HAP-1 (cell line): ENCODE results near the gene NCOR1.
"Not testable (repeated sequence)": the region's sequence is repeated elsewhere in the genome, so short reads cannot be mapped to it uniquely, and the experiment has no call there.

Experiments
- DNase-seq, 2 experiments: peaks; one replicate each; pipeline ENCODE4 v3.0.0-alpha.2; 2016 to 2020; ENCODE audit warnings: low spot score in 2 of 2
- H3K27me3 ChIP-seq: fragments of 250-450 bp; sonication (Bioruptor Pico); 2 replicates; pipeline ENCODE4 v1.5.1; 2020; ENCODE audit warnings: low read depth, mild to moderate bottlenecking, moderate library complexity
- H3K36me3 ChIP-seq: fragments of 250-450 bp; sonication (Bioruptor Pico); replicated peaks from 2 replicates; pipeline ENCODE4 v1.5.1; 2020; ENCODE audit warnings: mild to moderate bottlenecking
- H3K4me1 ChIP-seq: fragments of 250-450 bp; sonication (Bioruptor Pico); 2 replicates; pipeline ENCODE4 v1.5.1; 2020; ENCODE audit warnings: mild to moderate bottlenecking
- H3K4me3 ChIP-seq: fragments of 250-450 bp; sonication (Bioruptor Pico); 2 replicates; pipeline ENCODE4 v1.5.1; 2020; ENCODE audit warnings: mild to moderate bottlenecking, moderate library complexity
- H3K9me3 ChIP-seq: fragments of 250-450 bp; sonication (Bioruptor Pico); 2 replicates; pipeline ENCODE4 v1.5.1; 2020; ENCODE audit warnings: mild to moderate bottlenecking, moderate library complexity
- in situ Hi-C: fragments of 300-500 bp; cut with MboI; formaldehyde crosslinking; loops from 3 replicates; pipeline ENCODE4 v1.14.3; 2020; ENCODE audit warnings: low sequenced_read_pairs, inconsistent platforms, mixed read lengths

The NCOR1 gene

GRCh38 chr17:16241906-16242399 is 26.6 kb upstream of the NCOR1 start:
- Histone ChIP-seq H3K4me3 (no peak overlapping the region), H3K27me3 (no peaks in the 10 kb centered on the region), H3K4me1 (no peaks in the 10 kb centered on the region), H3K36me3 (no peaks in the 10 kb centered on the region; the same call in 1 of the 2 replicates), H3K9me3 (no peaks in the 10 kb centered on the region)
- no peak for DNase-seq
- in situ Hi-C loops = no loop called here

DNA sequence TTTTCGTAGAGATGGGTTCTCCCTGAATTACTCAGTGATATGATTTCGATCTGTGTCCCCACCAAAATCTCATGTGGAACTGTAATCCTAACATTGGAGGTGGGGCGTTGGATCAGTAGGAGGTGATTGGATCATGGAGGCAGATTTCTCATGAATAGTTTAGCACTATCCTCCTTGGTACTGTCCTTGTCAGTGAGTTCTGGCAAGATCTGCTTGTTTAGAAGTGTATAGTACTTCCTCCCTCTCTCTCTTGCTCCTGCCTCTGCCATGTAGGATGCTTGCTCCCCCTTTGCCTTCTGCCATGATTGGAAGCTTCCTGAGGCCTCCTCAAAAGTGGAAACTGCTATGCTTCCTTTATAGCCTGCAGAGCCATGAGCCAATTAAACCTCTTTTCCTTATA is 24.6 kb upstream of the NCOR1 start:
- in situ Hi-C loops = no loop called here
- Histone ChIP-seq H3K9me3 (no peaks in the 10 kb centered on the region), H3K36me3 (0 out of 2 replicates have a peak, but pooled peaks cover 5% of the 10 kb centered on the region), H3K27me3 (no peaks in the 10 kb centered on the region), H3K4me1 (no peaks in the 10 kb centered on the region), H3K4me3 (no peak overlapping the region)
- no peak for DNase-seq

GRCh38 chr17:16232391-16232790 is 17.1 kb upstream of the NCOR1 start:
- H3K36me3 ChIP-seq = 0 out of 2 replicates have a peak, but pooled peaks cover 5% of the 10 kb centered on the region
- no peaks in the 10 kb centered on the region for H3K27me3 ChIP-seq
- no peaks in the 10 kb centered on the region for H3K9me3 ChIP-seq
- DNase-seq = no peak
- no peaks in the 10 kb centered on the region for H3K4me1 ChIP-seq
- H3K4me3 ChIP-seq = no peak overlapping the region
- in situ Hi-C loops = no loop called here

- H3K4me1 ChIP-seq, H3K4me3 ChIP-seq, H3K36me3 ChIP-seq, H3K9me3 ChIP-seq, DNase-seq, H3K27me3 ChIP-seq, in situ Hi-C loops: not testable (repeated sequence)
Observed at GRCh38 chr17:16229912-16230561, 14.7 kb upstream of the NCOR1 start.

DNA sequence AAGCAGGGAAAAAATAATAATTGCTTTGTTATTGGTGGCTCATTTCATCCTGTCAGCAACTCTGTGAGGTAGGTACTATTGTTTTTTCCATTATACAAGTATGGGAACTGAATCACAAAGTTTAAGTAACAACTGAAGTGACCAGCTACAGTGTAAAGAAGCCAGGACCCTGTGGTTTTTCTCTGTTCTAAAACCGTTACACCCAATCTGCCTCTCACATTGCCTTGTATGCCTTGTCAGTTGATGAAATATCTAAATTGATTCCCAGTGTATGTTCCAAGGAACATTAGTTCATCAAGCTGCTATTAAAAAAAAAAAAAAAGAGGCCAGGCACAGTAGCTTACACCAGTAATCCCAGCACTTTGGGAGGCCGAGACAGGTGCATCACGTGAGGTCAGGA is 7.1 kb upstream of the NCOR1 start:
- Histone ChIP-seq H3K36me3 (peaks cover 3% of the 10 kb centered on the region), H3K27me3 (no peaks in the 10 kb centered on the region), H3K9me3 (no peaks in the 10 kb centered on the region), H3K4me3 (no peak overlapping the region), H3K4me1 (peaks cover 6% of the 10 kb centered on the region; the same call in 1 of the 2 replicates)
- DNase-seq = no peak
- in situ Hi-C loops = no loop called here

DNA sequence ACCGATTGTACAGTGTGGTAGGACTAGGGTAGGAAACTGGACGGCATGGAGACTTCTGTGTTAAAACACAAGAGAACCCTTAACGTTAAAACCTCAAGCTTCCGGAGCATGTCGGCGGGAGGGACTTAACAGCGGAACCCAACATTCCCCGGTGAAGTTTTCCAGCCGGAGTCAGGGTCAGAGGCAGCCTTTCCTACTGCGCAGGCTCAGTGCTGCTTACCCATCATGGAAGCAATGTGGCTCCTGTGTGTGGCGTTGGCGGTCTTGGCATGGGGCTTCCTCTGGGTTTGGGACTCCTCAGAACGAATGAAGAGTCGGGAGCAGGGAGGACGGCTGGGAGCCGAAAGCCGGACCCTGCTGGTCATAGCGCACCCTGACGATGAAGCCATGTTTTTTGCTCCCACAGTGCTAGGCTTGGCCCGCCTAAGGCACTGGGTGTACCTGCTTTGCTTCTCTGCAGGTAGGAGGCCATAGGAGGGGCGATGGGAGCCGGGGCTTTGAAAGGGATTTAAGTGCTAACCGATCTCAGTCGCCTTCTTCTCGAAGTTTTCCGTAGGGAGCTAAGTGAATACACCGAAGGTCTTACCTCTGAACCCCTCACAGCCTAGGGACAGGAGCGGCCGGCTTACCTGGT is 1.8 kb upstream of the NCOR1 start, which contains the start of gene PIGL:
Gene PIGL, plus strand, starts transcription at position 209 of the 634 bp plus-strand sequence. Its CDS starts 17 bp downstream, at position 226.
- peaks cover 15% of the 10 kb centered on the region for H3K4me1 ChIP-seq
- H3K27me3 ChIP-seq = no peaks in the 10 kb centered on the region
- no peaks in the 10 kb centered on the region for H3K9me3 ChIP-seq
- H3K36me3 ChIP-seq = peaks cover under 1% of the 10 kb centered on the region
- in situ Hi-C loops = no loop called here
- DNase-seq = peak; percentile 84 to 94
- peak within 1 kb of the TSS; percentile 92 for H3K4me3 ChIP-seq

DNA sequence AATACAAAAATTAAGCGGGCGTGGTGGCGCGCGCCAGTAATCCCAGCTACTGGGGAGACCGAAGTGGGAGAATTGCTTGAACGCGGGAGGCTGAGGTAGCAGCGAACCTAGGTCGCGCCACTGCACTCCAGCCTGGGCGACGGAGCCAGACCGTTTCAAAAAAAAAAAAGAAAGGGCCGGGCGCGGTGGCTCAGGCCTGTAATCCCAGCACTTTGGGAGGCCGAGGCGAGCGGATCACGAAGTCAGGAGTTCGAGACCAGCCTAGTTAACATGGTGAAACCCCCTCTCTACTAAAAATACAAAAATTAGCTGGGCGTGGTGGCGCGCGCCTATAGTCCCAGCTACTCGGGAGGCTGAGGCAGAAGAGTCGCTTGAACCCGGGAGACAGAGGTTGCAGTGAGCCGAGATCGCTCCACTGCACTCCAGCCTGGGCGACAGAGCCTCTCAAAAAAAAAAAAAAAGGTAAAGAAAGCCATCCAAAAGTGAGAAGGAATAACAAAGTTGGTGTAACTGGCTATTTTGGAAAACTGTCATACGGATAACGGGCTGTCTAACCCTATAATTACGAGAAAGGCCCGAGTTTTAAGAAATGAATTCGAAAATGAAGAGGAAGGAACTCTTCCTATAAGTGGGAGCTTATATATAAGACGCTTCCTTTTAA is 1.1 kb upstream of the NCOR1 start:
- H3K9me3 ChIP-seq, H3K27me3 ChIP-seq, DNase-seq, in situ Hi-C loops, H3K36me3 ChIP-seq: not testable (repeated sequence)
- Histone ChIP-seq H3K4me1 (peaks cover 15% of the 10 kb centered on the region), H3K4me3 (peak overlapping the region; percentile 92)

DNA sequence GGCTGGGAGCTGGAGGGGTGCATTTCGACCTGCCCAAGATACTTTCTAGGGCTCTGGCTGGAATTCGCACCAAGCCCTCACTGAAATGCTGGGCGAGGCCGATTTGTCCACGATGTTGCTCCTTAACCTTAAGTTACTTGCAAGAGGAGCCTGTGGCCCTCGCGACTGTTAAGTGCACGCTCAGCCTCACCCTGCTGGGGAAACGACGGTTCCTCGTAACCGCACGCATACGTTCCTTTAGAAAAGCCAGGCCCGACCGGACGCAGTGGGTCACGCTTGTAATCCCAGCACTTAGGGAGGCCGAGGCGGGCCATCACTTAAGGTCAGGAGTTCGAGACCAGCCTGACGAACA is 607 bp upstream of the NCOR1 start:
- DNase-seq = peak; percentile 47 to 71

DNA sequence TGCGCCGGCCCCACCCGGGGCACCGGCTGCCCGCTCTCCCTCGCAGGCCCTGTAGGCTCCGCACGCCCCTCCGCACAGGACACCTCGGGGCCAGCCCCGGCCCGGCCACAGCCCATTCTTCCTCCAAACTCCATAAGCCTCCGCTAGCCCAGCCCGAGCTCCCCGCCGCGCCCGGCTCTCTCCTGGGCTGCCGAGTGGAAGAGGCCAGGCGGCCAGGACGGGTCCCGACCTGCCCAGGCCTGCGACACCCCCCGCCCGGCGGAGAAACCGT is 397 bp downstream of the NCOR1 start:
- Histone ChIP-seq H3K36me3 (no peaks in the 10 kb centered on the region; the same call in none of the 2 replicates), H3K27me3 (no peaks in the 10 kb centered on the region), H3K9me3 (no peaks in the 10 kb centered on the region), H3K4me1 (peaks cover 15% of the 10 kb centered on the region), H3K4me3 (peak overlapping the region; percentile 92)
- in situ Hi-C loops = no loop called here
- peak in 1 of 2 experiments; percentile 60 for DNase-seq

More for the DNA sequence above, 607 bp upstream of the NCOR1 start:
- Histone ChIP-seq H3K27me3 (no peaks in the 10 kb centered on the region), H3K9me3 (no peaks in the 10 kb centered on the region), H3K4me3 (peak overlapping the region; percentile 92), H3K36me3 (no peaks in the 10 kb centered on the region; the same call in none of the 2 replicates), H3K4me1 (peaks cover 15% of the 10 kb centered on the region)
- in situ Hi-C loops = no loop called here

GRCh38 chr17:16214190-16215001 is 938 bp downstream of the NCOR1 start:
- H3K9me3 ChIP-seq = no peaks in the 10 kb centered on the region
- peak in 1 of 2 experiments; percentile 28 for DNase-seq
- H3K4me3 ChIP-seq = peak overlapping the region; percentile 92
- H3K27me3 ChIP-seq = no peaks in the 10 kb centered on the region
- in situ Hi-C loops = no loop called here
- H3K36me3 ChIP-seq = no peaks in the 10 kb centered on the region; the same call in none of the 2 replicates
- peaks cover 15% of the 10 kb centered on the region for H3K4me1 ChIP-seq

DNA sequence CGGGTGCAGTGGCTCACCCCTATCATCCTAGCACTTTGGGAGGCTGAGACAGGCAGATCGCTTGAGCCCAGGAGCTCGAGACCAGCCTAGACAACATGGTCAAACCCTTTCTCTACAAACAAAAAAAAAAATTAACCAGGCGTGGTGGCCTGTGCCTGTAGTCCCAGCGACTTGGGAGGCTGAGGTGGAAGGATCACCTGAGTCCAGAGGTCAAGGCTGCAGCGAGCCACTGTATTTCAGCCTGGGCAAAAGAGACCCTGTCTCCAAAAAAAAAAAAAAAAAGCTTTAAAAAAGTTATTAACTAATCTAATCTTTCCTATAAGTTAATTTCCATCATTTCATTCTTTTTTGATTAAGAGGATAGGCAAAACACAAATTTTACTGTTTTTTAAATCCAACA is 2.5 kb downstream of the NCOR1 start:
- DNase-seq = no peak
- no peak overlapping the region; the same call in 1 of the 2 replicates for H3K4me3 ChIP-seq
- H3K9me3 ChIP-seq = no peaks in the 10 kb centered on the region
- in situ Hi-C loops = no loop called here
- H3K36me3 ChIP-seq = no peaks in the 10 kb centered on the region; the same call in none of the 2 replicates
- no peaks in the 10 kb centered on the region for H3K27me3 ChIP-seq
- H3K4me1 ChIP-seq = peaks cover 9% of the 10 kb centered on the region

DNA sequence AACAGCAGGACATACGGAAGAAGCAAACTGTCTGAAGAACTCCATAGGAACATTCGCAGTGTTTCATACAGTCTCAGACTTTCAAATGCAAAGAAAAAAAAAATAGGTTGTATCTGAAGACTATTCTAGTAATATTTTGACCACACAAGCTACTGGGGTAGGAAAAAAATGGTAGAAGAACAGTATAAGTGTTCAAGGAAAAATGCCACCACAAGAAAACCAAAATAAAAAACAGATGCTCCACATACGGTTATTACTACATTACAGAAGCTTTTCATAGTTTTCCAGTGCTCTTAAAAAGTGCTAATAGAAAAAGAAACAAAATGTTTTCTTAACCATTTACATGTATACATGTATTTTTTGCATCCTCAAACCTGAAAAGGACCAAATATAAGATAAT is 3.7 kb downstream of the NCOR1 start:
- Histone ChIP-seq H3K36me3 (no peaks in the 10 kb centered on the region; the same call in 1 of the 2 replicates), H3K4me1 (peaks cover 7% of the 10 kb centered on the region), H3K4me3 (no peak overlapping the region), H3K9me3 (no peaks in the 10 kb centered on the region), H3K27me3 (no peaks in the 10 kb centered on the region)
- no peak for DNase-seq
- in situ Hi-C loops = no loop called here

GRCh38 chr17:16204763-16205162 is 10.6 kb downstream of the NCOR1 start:
- H3K36me3 ChIP-seq, H3K4me3 ChIP-seq, H3K4me1 ChIP-seq, DNase-seq, in situ Hi-C loops, H3K27me3 ChIP-seq, H3K9me3 ChIP-seq: not testable (repeated sequence)
